ENCODE results near the gene ZAP70.

ZAP70 gene

GRCh38 chr2:97717613-97717995, 4.2 kb downstream of the ZAP70 start:
- DNase-seq (ENCODE audit: low read depth), result no peak

- peak; percentile 21 for DNase-seq (ENCODE audit: low read depth)
Measured at GRCh38 chr2:97718051-97718882, 4.9 kb downstream of the ZAP70 start.

DNA sequence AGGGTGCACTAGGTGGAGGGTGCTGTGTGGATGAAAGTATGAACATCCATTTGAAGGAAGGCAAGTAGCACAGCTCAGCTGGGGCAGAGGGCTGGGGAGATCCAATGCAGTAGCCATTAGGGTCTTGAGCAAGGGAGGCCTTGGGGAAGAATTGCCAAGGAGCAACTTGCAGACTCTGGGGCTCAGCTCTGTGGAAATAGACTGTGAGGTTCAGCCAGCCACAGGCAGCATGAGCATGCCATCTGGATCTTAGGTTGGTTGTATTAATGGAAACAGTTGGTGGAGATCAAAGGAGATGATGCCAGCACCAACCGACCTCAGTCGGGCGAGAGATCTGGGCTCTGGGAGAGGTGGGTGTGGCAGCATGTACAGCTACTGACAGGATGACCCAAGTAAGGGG, 5.6 kb downstream of the ZAP70 start:
- no peak for DNase-seq (ENCODE audit: low read depth)

DNA sequence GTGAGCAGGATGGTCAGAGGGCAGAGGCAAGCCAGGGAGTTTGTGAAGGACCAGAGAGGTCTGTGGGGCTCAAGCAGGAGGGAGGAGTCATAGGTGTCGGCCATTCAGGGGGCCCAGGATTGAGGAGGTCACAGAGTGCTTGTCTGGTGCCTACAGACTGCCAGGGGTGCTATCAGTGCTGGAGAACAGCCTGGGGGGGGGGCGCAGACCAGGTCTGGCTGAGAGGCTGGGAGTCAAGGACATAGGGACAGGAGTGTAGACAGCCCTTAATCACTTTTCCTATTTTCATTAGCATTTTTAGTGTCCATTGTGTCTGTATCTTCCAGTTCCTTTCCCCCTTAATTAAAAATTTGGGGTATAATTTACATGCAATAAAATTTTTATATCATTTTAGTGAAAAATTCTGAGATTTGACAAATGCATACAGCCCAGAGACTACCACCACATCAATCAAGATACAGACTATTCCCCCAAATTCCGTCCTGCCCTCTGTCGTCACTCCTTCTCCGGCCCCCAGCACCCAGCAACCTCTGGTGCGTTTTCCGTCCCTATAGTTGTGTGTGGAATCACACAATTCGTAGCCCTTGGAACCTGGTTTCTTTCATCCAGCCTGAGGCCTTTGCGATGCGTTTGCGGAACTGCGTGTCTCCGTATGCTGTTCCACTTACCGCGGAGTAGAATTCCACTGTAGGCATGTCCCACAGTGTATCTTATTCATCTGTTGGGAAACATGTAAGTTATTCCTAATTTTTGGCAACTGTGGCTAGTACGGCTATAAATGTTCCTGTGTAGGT, 6.2 kb downstream of the ZAP70 start:
- DNase-seq (ENCODE audit: low read depth), result no peak

- no peak for DNase-seq (ENCODE audit: low read depth)
Measured at GRCh38 chr2:97720746-97721145, 7.4 kb downstream of the ZAP70 start.

DNA sequence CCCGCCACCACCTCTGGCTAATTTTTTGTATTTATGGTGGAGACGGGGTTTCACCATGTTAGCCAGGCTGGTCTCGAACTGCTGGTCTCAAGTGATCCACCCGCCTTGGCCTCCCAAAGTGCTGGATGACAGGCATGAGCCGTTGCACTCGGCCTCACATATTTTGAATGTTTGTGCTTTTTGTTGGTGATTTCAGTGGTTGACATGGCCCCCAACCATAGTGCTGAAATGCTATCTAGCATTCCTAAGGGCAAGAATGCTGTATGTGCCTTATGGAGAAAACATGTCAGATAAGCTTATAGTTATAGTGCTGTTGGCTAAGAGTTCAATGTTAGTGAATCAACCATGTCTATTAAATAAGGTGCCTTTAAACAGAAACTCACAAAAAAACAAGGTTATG, 8.9 kb downstream of the ZAP70 start:
- no peak for DNase-seq (ENCODE audit: low read depth)

GRCh38 chr2:97723156-97724072, 10.0 kb downstream of the ZAP70 start:
- no peak for DNase-seq (ENCODE audit: low read depth)

DNA sequence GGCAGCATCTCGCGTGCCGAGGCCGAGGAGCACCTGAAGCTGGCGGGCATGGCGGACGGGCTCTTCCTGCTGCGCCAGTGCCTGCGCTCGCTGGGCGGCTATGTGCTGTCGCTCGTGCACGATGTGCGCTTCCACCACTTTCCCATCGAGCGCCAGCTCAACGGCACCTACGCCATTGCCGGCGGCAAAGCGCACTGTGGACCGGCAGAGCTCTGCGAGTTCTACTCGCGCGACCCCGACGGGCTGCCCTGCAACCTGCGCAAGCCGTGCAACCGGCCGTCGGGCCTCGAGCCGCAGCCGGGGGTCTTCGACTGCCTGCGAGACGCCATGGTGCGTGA, 10.7 kb downstream of the ZAP70 start:
- no peak for DNase-seq (ENCODE audit: low read depth)

DNA sequence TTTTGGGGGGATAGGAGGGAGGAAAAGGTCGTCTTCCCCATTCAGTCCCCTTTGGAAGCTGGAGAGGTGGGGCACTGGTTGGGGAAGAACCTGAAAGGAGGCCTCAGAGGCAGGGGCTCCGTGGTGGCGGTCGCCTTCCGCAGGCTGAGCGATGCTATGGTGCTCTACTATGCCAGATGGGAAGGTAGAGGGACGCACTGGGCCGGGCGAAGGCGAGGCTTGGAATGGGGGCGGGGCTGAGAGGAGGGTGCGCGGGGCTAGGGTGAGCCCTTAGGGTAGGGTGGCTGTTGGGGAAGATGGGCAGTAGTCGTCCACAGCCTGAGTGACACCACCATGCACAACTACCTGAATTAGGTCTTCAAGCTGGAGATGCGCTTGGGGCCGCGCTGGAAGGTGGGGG, 11.1 kb downstream of the ZAP70 start:
- DNase-seq (ENCODE audit: low read depth), result no peak

- DNase-seq (ENCODE audit: low read depth), result no peak
Measured at GRCh38 chr2:97724946-97725688, 11.7 kb downstream of the ZAP70 start.

- DNase-seq (ENCODE audit: low read depth), result no peak
Measured at GRCh38 chr2:97726261-97727064, 13.1 kb downstream of the ZAP70 start.

DNA sequence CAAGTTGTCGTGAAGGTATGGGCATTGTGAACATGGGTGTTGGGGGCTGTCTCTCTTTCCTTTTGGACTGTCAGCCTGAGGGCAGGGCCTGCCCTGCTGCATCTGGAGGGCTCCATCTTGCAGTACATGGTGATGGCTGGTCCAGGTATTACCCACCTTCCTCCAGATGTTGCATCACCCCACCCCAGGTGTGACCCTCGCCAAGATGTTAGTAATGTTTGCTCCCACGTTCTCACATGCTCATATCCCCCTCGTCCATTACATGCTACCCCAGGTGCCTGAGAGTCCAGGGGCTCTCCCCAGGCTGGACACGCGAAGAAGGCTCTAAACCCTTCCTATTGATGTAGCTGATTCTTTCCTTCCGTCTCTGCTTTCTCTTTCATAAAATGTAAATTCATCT, 13.9 kb downstream of the ZAP70 start:
- DNase-seq (ENCODE audit: low read depth), result no peak

DNA sequence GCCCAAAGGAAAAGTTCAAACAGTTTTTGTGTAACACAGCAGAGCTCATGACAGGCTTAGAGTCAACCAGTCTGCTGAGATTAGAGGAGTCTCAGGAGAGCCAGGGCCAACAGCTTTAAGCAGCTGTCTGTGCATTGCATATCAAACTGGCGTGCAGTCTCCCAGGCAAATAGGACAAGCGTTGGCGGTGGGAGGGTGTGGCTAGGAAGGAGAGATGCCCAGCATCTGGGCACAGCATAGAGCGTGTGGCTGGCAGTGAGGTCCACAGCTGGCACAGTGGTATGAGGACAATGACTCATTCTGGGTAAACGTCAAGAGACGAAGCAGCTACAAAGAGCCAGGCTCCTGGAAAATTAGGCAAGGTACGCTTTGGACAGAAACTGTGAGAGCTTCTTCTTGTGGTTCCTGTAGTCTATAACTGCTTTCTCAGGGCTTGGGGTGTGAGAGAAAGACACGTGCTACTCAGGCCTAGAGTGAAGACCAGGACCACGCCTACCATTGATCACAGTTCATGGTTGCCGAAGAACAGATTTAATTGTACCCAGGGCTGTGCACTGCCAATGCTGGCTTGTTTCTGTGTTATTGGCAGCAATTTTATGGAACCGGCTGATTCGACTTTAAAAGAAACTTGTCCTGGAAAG, 14.8 kb downstream of the ZAP70 start:
- no peak for DNase-seq (ENCODE audit: low read depth)

DNA sequence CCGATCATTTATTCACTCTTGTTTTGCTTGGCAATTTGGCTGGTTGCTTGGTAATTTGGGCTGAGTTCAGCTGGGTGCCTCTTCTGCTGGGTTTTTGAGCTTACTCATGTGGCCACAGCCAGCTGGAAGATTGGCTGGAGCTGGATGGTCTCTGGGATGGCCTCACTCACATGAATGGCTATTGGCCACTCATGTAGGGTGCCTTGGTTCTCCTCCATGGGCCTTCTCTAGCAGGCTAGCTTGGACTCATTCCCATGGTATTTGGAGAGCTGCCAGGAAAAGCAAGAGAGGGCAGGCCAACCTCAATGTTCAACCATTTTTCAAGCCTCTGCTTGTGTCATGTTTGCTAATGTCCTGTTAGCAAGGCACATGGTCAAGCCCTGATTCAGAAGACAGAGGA, 16.9 kb downstream of the ZAP70 start:
- no peak for DNase-seq (ENCODE audit: low read depth)

DNA sequence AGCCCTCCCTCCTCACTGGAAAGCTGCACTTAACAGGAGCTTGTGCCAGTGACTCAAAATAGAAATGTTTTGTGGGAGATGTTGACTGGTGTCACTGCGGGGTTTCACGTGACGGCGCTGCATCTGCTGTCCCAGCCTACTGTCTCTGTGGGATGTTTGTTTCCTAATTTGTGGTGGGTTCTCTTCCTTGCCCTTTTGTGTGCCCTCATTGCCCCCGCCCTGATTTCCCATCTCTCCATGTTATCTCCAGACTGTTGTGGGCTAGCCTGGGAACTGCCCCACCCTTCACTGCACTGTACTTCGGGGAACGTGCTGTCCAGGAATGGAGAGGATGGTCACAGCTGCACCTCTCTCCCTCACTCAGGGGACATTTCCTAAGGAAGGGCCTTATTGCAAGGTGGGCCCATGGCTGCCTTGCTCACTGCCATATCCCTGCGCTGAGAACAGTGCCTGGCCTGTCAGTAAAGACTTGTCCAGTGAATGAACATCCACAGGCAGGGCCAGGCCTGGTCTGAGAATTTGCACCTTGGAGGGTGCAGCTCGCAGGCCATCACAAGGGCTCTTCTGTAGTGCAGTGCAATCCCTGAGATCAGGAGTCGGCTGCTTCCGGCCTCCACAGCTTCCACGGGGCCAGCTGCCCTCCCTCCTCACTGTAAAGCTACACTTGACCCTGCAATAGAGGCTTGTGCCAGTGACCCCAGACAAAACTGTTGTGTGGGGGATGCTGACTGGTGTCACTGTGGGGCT, 18.1 kb downstream of the ZAP70 start:
- DNase-seq (ENCODE audit: low read depth), result no peak

GRCh38 chr2:97732436-97733340, 19.3 kb downstream of the ZAP70 start:
- DNase-seq (ENCODE audit: low read depth), result no peak

DNA sequence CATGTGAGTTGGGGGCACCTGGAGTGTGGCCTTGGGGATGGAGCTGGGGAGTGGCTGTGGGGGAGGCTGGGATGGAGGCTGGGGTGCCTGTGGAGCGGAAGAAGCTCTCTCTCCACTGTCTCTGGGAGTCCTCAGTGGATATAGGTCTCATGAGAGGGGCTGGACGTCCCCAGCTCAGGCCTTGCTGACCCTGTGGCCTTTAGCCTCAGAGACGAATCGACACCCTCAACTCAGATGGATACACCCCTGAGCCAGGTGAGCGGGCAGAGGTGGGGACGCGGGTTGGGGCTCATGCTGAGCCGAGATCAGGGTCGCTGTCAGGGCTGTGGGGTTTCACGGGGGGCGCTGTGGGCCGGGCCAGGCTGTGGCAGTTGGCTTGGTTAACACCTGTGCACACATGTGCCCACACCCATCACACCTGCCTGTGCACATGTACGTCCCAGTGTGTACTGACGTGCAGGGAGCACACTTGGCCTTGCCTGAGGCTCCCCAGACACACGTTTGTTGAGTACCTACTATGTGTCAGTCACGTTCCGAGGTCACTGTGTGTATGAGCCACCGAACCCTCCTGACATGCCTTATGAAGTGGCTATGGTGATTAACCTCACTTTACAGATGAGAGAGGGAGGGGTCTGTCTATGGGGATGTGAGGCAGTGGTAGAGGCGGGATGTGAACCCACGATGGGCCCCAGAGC, 20.1 kb downstream of the ZAP70 start:
- no peak for DNase-seq (ENCODE audit: low read depth)
